B cell (primary cell): ENCODE results near the gene GHDC. TPM values are rescaled to one million over a fixed set of nuclear protein-coding genes. Genes with fewer than 3 reads are reported as not detected.

Experiments used
- ATAC-seq: fragments of 200-7000 bp; cut with Tn5 transposase; one replicate; pipeline ENCODE4 v1.10.0; 2021; ENCODE audit warnings: low read depth, mild to moderate bottlenecking, moderate number of reproducible peaks, moderate library complexity
- CTCF ChIA-PET: fragments of 350-600 bp; sonication (Branson Sonifier 250); formaldehyde crosslinking; loops from one replicate; lab custom pipeline; 2021; ENCODE audit warnings: antibody characterized with exemption, inconsistent platforms; lab: Charles Lee
- POLR2A ChIA-PET: fragments of 350-600 bp; sonication (Branson Sonifier 250); formaldehyde crosslinking; loops from one replicate; lab custom pipeline; 2021; ENCODE audit warnings: antibody characterized with exemption; lab: Charles Lee
- DNase-seq: peaks from one replicate; pipeline ENCODE4 v3.0.0; 2013
- H2AFZ ChIP-seq: 2 replicates; pipeline ENCODE4 v1.6.1; 2012; ENCODE audit warnings: mild to moderate bottlenecking, low read depth, low read length; ENCODE audit not compliant: insufficient read depth, poor library complexity, severe bottlenecking
- H3K27ac ChIP-seq, 2 donors: 1 replicate in 1 of 2; 2 replicates in 1 of 2; pipeline ENCODE4 v1.5.1; 2012 to 2013; ENCODE audit warnings: low read length in 2 of 2, mild to moderate bottlenecking in 2 of 2, moderate library complexity in 1 of 2
- H3K27me3 ChIP-seq, 4 experiments: fragments of 200-600 bp in 1 of 4; sonication (generic) in 1 of 4; replicated peaks in 1 of 4; 1 replicate in 2 of 4; 2 replicates in 2 of 4; pipeline versions ENCODE4 v1.6.1 to v1.7.0; 2013 to 2016; ENCODE audit warnings: low read length in 3 of 4, mild to moderate bottlenecking in 2 of 4, mixed read lengths in 1 of 4, moderate library complexity in 1 of 4; ENCODE audit not compliant: insufficient read depth in 4 of 4, control insufficient read depth in 3 of 4; ENCODE audit errors: control extremely low read depth in 1 of 4
- H3K36me3 ChIP-seq, 2 experiments: replicated peaks in 1 of 2; 1 replicate in 1 of 2; 2 replicates in 1 of 2; pipeline versions ENCODE4 v1.6.1 to v1.7.1; 2013; ENCODE audit warnings: low read length in 1 of 2; ENCODE audit not compliant: insufficient read depth in 2 of 2, control insufficient read depth in 1 of 2; ENCODE audit errors: control extremely low read depth in 1 of 2, extremely low read depth in 1 of 2
- H3K4me1 ChIP-seq, 2 donors: fragments of 200-600 bp in 1 of 2; sonication (generic) in 1 of 2; 1 replicate in 1 of 2; 2 replicates in 1 of 2; pipeline versions ENCODE4 v1.5.1 to v1.6.1; 2013 to 2017; ENCODE audit warnings: low read length in 2 of 2; ENCODE audit not compliant: control insufficient read depth in 2 of 2, insufficient read depth in 2 of 2
- H3K4me2 ChIP-seq: replicated peaks from 2 replicates; pipeline ENCODE3; 2012; ENCODE audit warnings: mild to moderate bottlenecking, low read depth, low read length; ENCODE audit not compliant: poor library complexity, severe bottlenecking
- H3K4me3 ChIP-seq, 5 experiments: fragments of 200-600 bp in 1 of 5; sonication (generic) in 1 of 5; 1 replicate in 3 of 5; 2 replicates in 2 of 5; pipeline versions ENCODE4 v1.5.1 to v1.7.0; 2011 to 2016; ENCODE audit warnings: low read length in 4 of 5, mild to moderate bottlenecking in 4 of 5, low read depth in 2 of 5, control low read depth in 1 of 5, moderate library complexity in 1 of 5; ENCODE audit not compliant: insufficient read depth in 1 of 5; ENCODE audit errors: control extremely low read depth in 1 of 5, extremely low read depth in 1 of 5
- H3K79me2 ChIP-seq: fragments of 200-600 bp; sonication (generic); one replicate; pipeline ENCODE4 v1.6.0; 2016; ENCODE audit warnings: low read length; ENCODE audit not compliant: control insufficient read depth, insufficient read depth
- H3K9ac ChIP-seq: fragments of 200-600 bp; sonication (generic); 2 replicates; pipeline ENCODE4 v1.6.1; 2017; ENCODE audit warnings: mild to moderate bottlenecking, low read length, moderate library complexity
- H3K9me3 ChIP-seq, 3 donors: one replicate each; pipeline versions ENCODE4 v1.6.1 to v1.7.1; 2013; ENCODE audit warnings: low read length in 2 of 3; ENCODE audit not compliant: control insufficient read depth in 2 of 3, insufficient read depth in 1 of 3; ENCODE audit errors: control extremely low read depth in 1 of 3
- H4K20me1 ChIP-seq: 2 replicates; pipeline ENCODE4 v1.6.0; 2012; ENCODE audit warnings: mild to moderate bottlenecking, low read length; ENCODE audit not compliant: insufficient read depth, control insufficient read depth, poor library complexity, severe bottlenecking
- H3K27ac Mint-ChIP-seq: one replicate; pipeline ENCODE4 v1.8.0; 2021; ENCODE audit warnings: mixed read lengths
- H3K27me3 Mint-ChIP-seq: one replicate; pipeline ENCODE4 v1.8.0; 2021; ENCODE audit warnings: mixed read lengths
- H3K4me1 Mint-ChIP-seq: one replicate; pipeline ENCODE4 v1.8.0; 2021; ENCODE audit warnings: mixed read lengths
- H3K4me3 Mint-ChIP-seq: one replicate; pipeline ENCODE4 v1.8.0; 2021; ENCODE audit warnings: mixed read lengths
- H3K9me3 Mint-ChIP-seq: one replicate; pipeline ENCODE4 v1.8.0; 2022; ENCODE audit warnings: mixed read lengths; ENCODE audit not compliant: insufficient read depth
- EZH2 ChIP-seq: IDR thresholded peaks from 2 replicates; pipeline ENCODE4 v1.6.1; 2012; ENCODE audit warnings: borderline replicate concordance, low read depth, mild to moderate bottlenecking, moderate library complexity, low read length; ENCODE audit not compliant: insufficient read depth, poor library complexity, severe bottlenecking
- WGBS: methylation state at CpG from one replicate; pipeline ENCODE4 v1.1.5; 2013; ENCODE audit warnings: missing lambda C conversion rate; ENCODE audit not compliant: insufficient coverage; 5-methylcytosine and 5-hydroxymethylcytosine counted together
- intact Hi-C: fragments of 100-400 bp; cut with micrococcal nuclease; formaldehyde crosslinking; loops from one replicate; pipeline ENCODE4 v1.10.0; 2022
- polyA plus RNA-seq: library from polyadenylated mRNA; depleted of rRNA; stranded (reverse); fragments of >200 nt; gene quantifications from 2 replicates; pipeline ENCODE4 v1.2.3, GENCODE V29; 2012
- total RNA-seq, 2 donors: library from RNA; stranded (reverse); fragments of 120-200 nt in 1 of 2; gene quantifications; 1 replicate in 1 of 2; 2 replicates in 1 of 2; pipeline versions ENCODE4 v1.2.3 to v1.2.4, GENCODE V29; 2013 to 2022
- TF ChIP-seq, protein P1 (sequence below): fragments of 200-600 bp; IDR thresholded peaks from one replicate; pipeline ENCODE4 v1.8.0; 2022; ENCODE audit warnings: antibody characterized with exemption, mild to moderate bottlenecking

GHDC gene
- total and polyA plus RNA-seq, 2 donors (not counting 1 experiment from before 2014, with no cell fraction given), result 41.5 to 65.4 TPM

GRCh38 chr17:42193216-42193968, 902 bp downstream of the GHDC start:
- peak overlapping the region; percentile 94 for H3K27ac Mint-ChIP-seq
- intact Hi-C loops, result loop anchor here (5.0 to 10.0 kb wide), 2 partner anchors 54 to 481 kb away; partner anchors contain the start of gene PLEKHH3
- TF ChIP-seq, protein P1, sequence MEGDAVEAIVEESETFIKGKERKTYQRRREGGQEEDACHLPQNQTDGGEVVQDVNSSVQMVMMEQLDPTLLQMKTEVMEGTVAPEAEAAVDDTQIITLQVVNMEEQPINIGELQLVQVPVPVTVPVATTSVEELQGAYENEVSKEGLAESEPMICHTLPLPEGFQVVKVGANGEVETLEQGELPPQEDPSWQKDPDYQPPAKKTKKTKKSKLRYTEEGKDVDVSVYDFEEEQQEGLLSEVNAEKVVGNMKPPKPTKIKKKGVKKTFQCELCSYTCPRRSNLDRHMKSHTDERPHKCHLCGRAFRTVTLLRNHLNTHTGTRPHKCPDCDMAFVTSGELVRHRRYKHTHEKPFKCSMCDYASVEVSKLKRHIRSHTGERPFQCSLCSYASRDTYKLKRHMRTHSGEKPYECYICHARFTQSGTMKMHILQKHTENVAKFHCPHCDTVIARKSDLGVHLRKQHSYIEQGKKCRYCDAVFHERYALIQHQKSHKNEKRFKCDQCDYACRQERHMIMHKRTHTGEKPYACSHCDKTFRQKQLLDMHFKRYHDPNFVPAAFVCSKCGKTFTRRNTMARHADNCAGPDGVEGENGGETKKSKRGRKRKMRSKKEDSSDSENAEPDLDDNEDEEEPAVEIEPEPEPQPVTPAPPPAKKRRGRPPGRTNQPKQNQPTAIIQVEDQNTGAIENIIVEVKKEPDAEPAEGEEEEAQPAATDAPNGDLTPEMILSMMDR, result no peak
- TF ChIP-seq EZH2, result no peak
- DNase-seq (no peak), ATAC-seq (no peak)
- WGBS, result 91% methylated on average over 9 of the region's 12 CpGs
- peaks cover 17 to 26% of the 10 kb centered on the region in 2 donors for H3K4me1 ChIP-seq
- peaks cover 8% of the 10 kb centered on the region for H3K79me2 ChIP-seq
- peak overlapping the region; percentile 88 for H3K9ac ChIP-seq
- CTCF ChIA-PET, result interaction anchor here (0.9 to 2.4 kb wide), 6 partner anchors 9 to 173 kb away, joined by 3 to 20 read pairs (median 4); partner anchors contain the start of genes KCNH4 and NKIRAS2
- H3K4me3 Mint-ChIP-seq, result peak overlapping the region; percentile 99
- peak overlapping the region; percentile 73 for H3K4me2 ChIP-seq
- POLR2A ChIA-PET, result interaction anchor here (1.3 to 2.1 kb wide), 5 partner anchors 9 to 227 kb away, joined by 3 to 11 read pairs (median 5); partner anchors contain the start of genes CNP and HCRT
- no peaks in the 10 kb centered on the region for H3K27me3 Mint-ChIP-seq
- no peaks in the 10 kb centered on the region for H3K9me3 ChIP-seq
- H2AFZ ChIP-seq, result peak overlapping the region; percentile 99
- H3K4me3 ChIP-seq, result peak overlapping the region in 4 of 5 experiments; percentile 79 to 99 (median 84)
- peaks cover 32% of the 10 kb centered on the region for H3K4me1 Mint-ChIP-seq
- no peaks in the 10 kb centered on the region for H3K9me3 Mint-ChIP-seq
- H3K36me3 ChIP-seq, result peaks cover 1 to 7% of the 10 kb centered on the region in 2 experiments
- no peaks in the 10 kb centered on the region for H3K27me3 ChIP-seq
- no peaks in the 10 kb centered on the region for H4K20me1 ChIP-seq
- peak overlapping the region in 1 of 2 donors; percentile 79 for H3K27ac ChIP-seq
